HCT116 (cell line): ENCODE data around the gene PLD6. TPM values are rescaled to one million over a fixed set of nuclear protein-coding genes. Genes with fewer than 3 reads are reported as not detected.

ENCODE experiments used
- ATAC-seq: fragments of 200-7000 bp; cut with Tn5 transposase; 2 replicates; pipeline ENCODE4 v1.9.1; 2020; ENCODE audit warnings: mild to moderate bottlenecking, moderate library complexity
- BruUV-seq: library from RNA; stranded (reverse); fragments of 400-500 nt; replicated peaks from 2 replicates; lab custom pipeline; 2021; lab: Mats Ljungman, UMichigan
- CTCF ChIA-PET: fragments of 300-600 bp; sonication (Branson Sonifier 250); formaldehyde crosslinking; loops from one replicate; lab custom pipeline; 2021; ENCODE audit warnings: antibody characterized with exemption; lab: Charles Lee
- POLR2A ChIA-PET: fragments of 300-600, 350-600 bp; sonication (Branson Sonifier 250); formaldehyde crosslinking; loops from one replicate; lab custom pipeline; 2021; ENCODE audit warnings: antibody characterized with exemption; lab: Charles Lee
- RAD21 ChIA-PET, 2 experiments: fragments of 300-600 bp; sonication (Branson Sonifier 250); formaldehyde crosslinking; loops; one replicate each; lab custom pipeline; 2023; ENCODE audit warnings: low total read pairs in 2 of 2; ENCODE audit not compliant: uncharacterized antibody in 2 of 2, unreplicated experiment in 2 of 2, low non-redundant PET in 1 of 2; lab: Charles Lee
- DNase-seq: peaks from one replicate; pipeline ENCODE4 v3.0.0-alpha.2; 2010; ENCODE audit warnings: low read depth, low spot score
- H2AFZ ChIP-seq: fragments of 200-600 bp; shearing (Covaris generic), sonication (generic); 2 replicates; pipeline ENCODE4 v1.6.1; 2017; ENCODE audit warnings: low read depth, mixed run types, mixed read lengths, antibody characterized with exemption, low read length; ENCODE audit not compliant: poor library complexity, severe bottlenecking
- H3K27ac ChIP-seq: 2 replicates; pipeline ENCODE4 v1.5.1; 2012; ENCODE audit warnings: low read depth, low read length
- H3K27me3 ChIP-seq: fragments of 200-600 bp; sonication (generic); 2 replicates; pipeline ENCODE4 v1.6.1; 2016; ENCODE audit warnings: mixed run types, low read length, mixed read lengths; ENCODE audit not compliant: insufficient read depth
- H3K36me3 ChIP-seq, 2 experiments: fragments of 200-500 bp in 1 of 2; fragments of 200-600 bp in 1 of 2; sonication (Bioruptor generic) in 1 of 2; sonication (generic) in 1 of 2; 2 replicates each; pipeline versions ENCODE4 v1.5.1 to v1.6.1; 2014 to 2016; ENCODE audit warnings: low read length in 2 of 2, inconsistent platforms in 1 of 2, mixed read lengths in 1 of 2, mixed run types in 1 of 2; ENCODE audit not compliant: insufficient read depth in 2 of 2, control insufficient read depth in 1 of 2
- H3K4me1 ChIP-seq, 2 experiments: fragments of 200-600 bp in 1 of 2; sonication (generic) in 1 of 2; 2 replicates each; pipeline versions ENCODE4 v1.5.1 to v1.6.1; 2012 to 2017; ENCODE audit warnings: low read length in 2 of 2, inconsistent platforms in 1 of 2, mild to moderate bottlenecking in 1 of 2, mixed read lengths in 1 of 2, mixed run types in 1 of 2, moderate library complexity in 1 of 2; ENCODE audit not compliant: insufficient read depth in 2 of 2, control insufficient read depth in 1 of 2
- H3K4me2 ChIP-seq: fragments of 200-600 bp; sonication (generic); 2 replicates; pipeline ENCODE4 v1.6.1; 2017; ENCODE audit warnings: mixed run types, low read length, mixed read lengths
- H3K4me3 ChIP-seq, 2 experiments: fragments of 200-600 bp in 1 of 2; sonication (generic) in 1 of 2; replicated peaks in 1 of 2; 2 replicates each; pipeline ENCODE4 v1.5.1; 2011 to 2016; ENCODE audit warnings: low read length in 2 of 2, control low read depth in 1 of 2, low read depth in 1 of 2, mild to moderate bottlenecking in 1 of 2, mixed read lengths in 1 of 2, mixed run types in 1 of 2
- H3K79me2 ChIP-seq: fragments of 200-600 bp; sonication (generic); 2 replicates; pipeline ENCODE4 v1.6.1; 2017; ENCODE audit warnings: mild to moderate bottlenecking, mixed run types, low read length, moderate library complexity, mixed read lengths; ENCODE audit not compliant: insufficient read depth
- H3K9ac ChIP-seq: fragments of 200-600 bp; sonication (generic); 2 replicates; pipeline ENCODE4 v1.6.1; 2016; ENCODE audit warnings: low read length, mixed read lengths
- H3K9me2 ChIP-seq: fragments of 200-600 bp; sonication (generic), shearing (Covaris generic); 2 replicates; pipeline ENCODE4 v1.6.1; 2017; ENCODE audit warnings: mixed run types, mild to moderate bottlenecking, moderate library complexity; ENCODE audit not compliant: insufficient read depth
- H3K9me3 ChIP-seq, 2 experiments: fragments of 200-500 bp in 1 of 2; fragments of 200-600 bp in 1 of 2; sonication (Bioruptor generic) in 1 of 2; sonication (generic) in 1 of 2; 2 replicates each; pipeline ENCODE4 v1.6.1; 2014 to 2017; ENCODE audit warnings: low read length in 2 of 2, mixed read lengths in 2 of 2, inconsistent platforms in 1 of 2, low read depth in 1 of 2, mild to moderate bottlenecking in 1 of 2, mixed run types in 1 of 2, moderate library complexity in 1 of 2; ENCODE audit not compliant: control insufficient read depth in 1 of 2, insufficient read depth in 1 of 2
- H4K20me1 ChIP-seq: fragments of 200-600 bp; sonication (generic), shearing (Covaris generic); 2 replicates; pipeline ENCODE4 v1.6.1; 2017; ENCODE audit warnings: mixed run types, mild to moderate bottlenecking, moderate library complexity; ENCODE audit not compliant: insufficient read depth
- CBX3 ChIP-seq: IDR thresholded peaks from 2 replicates; pipeline ENCODE4 v1.6.1; 2012; ENCODE audit warnings: low read depth
- ELF1 ChIP-seq: IDR thresholded peaks from 2 replicates; pipeline ENCODE4 v1.6.1; 2012; ENCODE audit warnings: low read depth, borderline replicate concordance
- EZH2phosphoT487 ChIP-seq: fragments of 200-600 bp; IDR thresholded peaks from 2 replicates; pipeline ENCODE4 v1.6.1; 2018; ENCODE audit warnings: antibody characterized with exemption, borderline replicate concordance
- FOSL1 ChIP-seq: IDR thresholded peaks from 2 replicates; pipeline ENCODE4 v1.6.1; 2012; ENCODE audit warnings: low read depth
- MAX ChIP-seq: IDR thresholded peaks from 2 replicates; pipeline ENCODE4 v1.6.1; 2012
- POLR2A ChIP-seq: IDR thresholded peaks from 2 replicates; pipeline ENCODE4 v1.7.0; 2011; ENCODE audit warnings: borderline replicate concordance; ENCODE audit not compliant: insufficient read depth, insufficient read length; ENCODE audit errors: extremely low read depth
- RAD21 ChIP-seq: IDR thresholded peaks from 2 replicates; pipeline ENCODE4 v1.6.1; 2012; ENCODE audit warnings: low read depth, mild to moderate bottlenecking
- SIN3A ChIP-seq: IDR thresholded peaks from 2 replicates; pipeline ENCODE4 v1.6.1; 2012; ENCODE audit warnings: low read depth
- SP1 ChIP-seq: IDR thresholded peaks from 2 replicates; pipeline ENCODE4 v1.6.1; 2012; ENCODE audit warnings: low read depth
- YY1 ChIP-seq: IDR thresholded peaks from 2 replicates; pipeline ENCODE4 v1.6.1; 2011; ENCODE audit warnings: low read length, low read depth, moderate library complexity, mild to moderate bottlenecking; ENCODE audit not compliant: insufficient replicate concordance; ENCODE audit errors: extremely low read depth
- ZFX ChIP-seq: fragments of 450-650 bp; IDR thresholded peaks from 2 replicates; pipeline ENCODE4 v1.6.1; 2017
- intact Hi-C: fragments of 100-400 bp; cut with micrococcal nuclease; formaldehyde crosslinking; loops from 2 replicates; pipeline ENCODE4 v1.10.0; 2022
- total RNA-seq: library from RNA; stranded (reverse); gene quantifications from one replicate; pipeline ENCODE4 v1.2.1, GENCODE V29; 2021; ENCODE audit not compliant: unreplicated experiment
- TF ChIP-seq, protein P1 (sequence below): IDR thresholded peaks from 2 replicates; pipeline ENCODE4 v1.6.1; 2012; ENCODE audit warnings: low read depth

PLD6 gene
- total RNA-seq, 1 experiment from 2014 or later = 15.6 TPM

- no peak overlapping the region for H3K4me3 ChIP-seq
- H3K27ac ChIP-seq = no peak overlapping the region; the same call in 1 of the 2 replicates
- no peak overlapping the region for H3K9ac ChIP-seq
- intact Hi-C loops = no loop called here
- H3K36me3 ChIP-seq = peaks cover 25 to 41% of the 10 kb centered on the region in 2 experiments
- no peak overlapping the region for H3K4me2 ChIP-seq
- H2AFZ ChIP-seq = no peak overlapping the region
- no peak for DNase-seq
- H3K9me2 ChIP-seq = no peaks in the 10 kb centered on the region
- ChIA-PET CTCF (no interaction called here), RAD21 (no interaction called here), POLR2A (no interaction called here)
- no peaks in the 10 kb centered on the region for H3K9me3 ChIP-seq
- no TSS peak for BruUV-seq
- no peaks in the 10 kb centered on the region for H3K27me3 ChIP-seq
- no peak for ATAC-seq
- H3K79me2 ChIP-seq = no peaks in the 10 kb centered on the region
- H3K4me1 ChIP-seq = no peaks in the 10 kb centered on the region
- TF ChIP-seq MAX (no peak), EZH2phosphoT487 (no peak)
- no peaks in the 10 kb centered on the region for H4K20me1 ChIP-seq
These were observed 40.3 kb downstream of the PLD6 start for GRCh38 chr17:17165666-17166308.

- H3K27ac ChIP-seq = no peak overlapping the region
- RAD21 ChIA-PET = no interaction called here
- intact Hi-C loops = no loop called here
- no peak overlapping the region for H3K4me3 ChIP-seq
- no peaks in the 10 kb centered on the region for H3K79me2 ChIP-seq
- no peak for TF ChIP-seq RAD21
- TF ChIP-seq SIN3A = no peak
- TF ChIP-seq ELF1 = no peak
- TF ChIP-seq CBX3 = no peak
- TF ChIP-seq FOSL1 = no peak
- no peak for TF ChIP-seq SP1
- TF ChIP-seq, protein P1, sequence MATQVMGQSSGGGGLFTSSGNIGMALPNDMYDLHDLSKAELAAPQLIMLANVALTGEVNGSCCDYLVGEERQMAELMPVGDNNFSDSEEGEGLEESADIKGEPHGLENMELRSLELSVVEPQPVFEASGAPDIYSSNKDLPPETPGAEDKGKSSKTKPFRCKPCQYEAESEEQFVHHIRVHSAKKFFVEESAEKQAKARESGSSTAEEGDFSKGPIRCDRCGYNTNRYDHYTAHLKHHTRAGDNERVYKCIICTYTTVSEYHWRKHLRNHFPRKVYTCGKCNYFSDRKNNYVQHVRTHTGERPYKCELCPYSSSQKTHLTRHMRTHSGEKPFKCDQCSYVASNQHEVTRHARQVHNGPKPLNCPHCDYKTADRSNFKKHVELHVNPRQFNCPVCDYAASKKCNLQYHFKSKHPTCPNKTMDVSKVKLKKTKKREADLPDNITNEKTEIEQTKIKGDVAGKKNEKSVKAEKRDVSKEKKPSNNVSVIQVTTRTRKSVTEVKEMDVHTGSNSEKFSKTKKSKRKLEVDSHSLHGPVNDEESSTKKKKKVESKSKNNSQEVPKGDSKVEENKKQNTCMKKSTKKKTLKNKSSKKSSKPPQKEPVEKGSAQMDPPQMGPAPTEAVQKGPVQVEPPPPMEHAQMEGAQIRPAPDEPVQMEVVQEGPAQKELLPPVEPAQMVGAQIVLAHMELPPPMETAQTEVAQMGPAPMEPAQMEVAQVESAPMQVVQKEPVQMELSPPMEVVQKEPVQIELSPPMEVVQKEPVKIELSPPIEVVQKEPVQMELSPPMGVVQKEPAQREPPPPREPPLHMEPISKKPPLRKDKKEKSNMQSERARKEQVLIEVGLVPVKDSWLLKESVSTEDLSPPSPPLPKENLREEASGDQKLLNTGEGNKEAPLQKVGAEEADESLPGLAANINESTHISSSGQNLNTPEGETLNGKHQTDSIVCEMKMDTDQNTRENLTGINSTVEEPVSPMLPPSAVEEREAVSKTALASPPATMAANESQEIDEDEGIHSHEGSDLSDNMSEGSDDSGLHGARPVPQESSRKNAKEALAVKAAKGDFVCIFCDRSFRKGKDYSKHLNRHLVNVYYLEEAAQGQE = no peak
- no peak for TF ChIP-seq ZFX
- no peak for TF ChIP-seq POLR2A
- no peak for TF ChIP-seq EZH2phosphoT487
- TF ChIP-seq YY1 = no peak
- TF ChIP-seq, all 23 proteins: peak for 0
- BruUV-seq = no TSS peak
- Histone ChIP-seq H4K20me1 (no peaks in the 10 kb centered on the region), H3K9ac (no peak overlapping the region), H3K9me3 (no peaks in the 10 kb centered on the region), H3K36me3 (peaks cover 25 to 42% of the 10 kb centered on the region in 2 experiments), H3K9me2 (no peaks in the 10 kb centered on the region), H3K27me3 (no peaks in the 10 kb centered on the region), H3K4me1 (no peaks in the 10 kb centered on the region), H3K4me2 (no peak overlapping the region), H2AFZ (no peak overlapping the region)
- ATAC-seq (no peak), DNase-seq (no peak)
- POLR2A ChIA-PET = no interaction called here
- CTCF ChIA-PET = interaction anchor here (1.1 kb wide), 1 partner anchor 158 kb away, joined by 3 read pairs; no protein-coding TSS in a partner anchor
These were observed 41.5 kb downstream of the PLD6 start for GRCh38 chr17:17164676-17165075.
